HG03571 (cell line): ENCODE results near the gene NCOA3.
"Not testable (repeated sequence)": the region's sequence is repeated elsewhere in the genome, so short reads cannot be mapped to it uniquely, and the experiment has no call there.

Experiments
- ATAC-seq: cut with Tn5 transposase; IDR thresholded peaks from one replicate; pipeline ENCODE4 v1.9.1; 2021; ENCODE audit not compliant: unreplicated experiment

Gene NCOA3

GRCh38 chr20:47535088-47535487 is 33.4 kb downstream of the NCOA3 start:
- ATAC-seq, result no peak

DNA sequence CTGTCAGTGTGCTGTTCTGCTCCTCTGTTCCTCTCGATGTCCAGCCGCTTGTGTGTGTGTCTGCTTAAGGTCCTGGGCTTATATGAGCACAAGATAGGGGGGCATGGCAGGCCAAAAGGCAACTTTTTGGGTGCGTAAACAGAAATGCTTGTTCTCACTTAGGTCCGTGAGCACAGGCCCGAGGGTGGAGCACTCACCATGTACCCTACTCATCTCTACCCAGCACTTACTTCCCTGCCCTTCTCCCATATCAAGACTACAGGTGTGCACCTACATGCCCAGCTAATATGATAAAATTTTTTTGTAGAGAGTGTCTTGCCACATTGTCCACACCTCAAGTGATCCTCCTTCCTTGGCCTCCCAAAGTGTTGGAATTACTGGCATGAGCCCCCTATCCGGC is 34.3 kb downstream of the NCOA3 start:
- no peak for ATAC-seq

DNA sequence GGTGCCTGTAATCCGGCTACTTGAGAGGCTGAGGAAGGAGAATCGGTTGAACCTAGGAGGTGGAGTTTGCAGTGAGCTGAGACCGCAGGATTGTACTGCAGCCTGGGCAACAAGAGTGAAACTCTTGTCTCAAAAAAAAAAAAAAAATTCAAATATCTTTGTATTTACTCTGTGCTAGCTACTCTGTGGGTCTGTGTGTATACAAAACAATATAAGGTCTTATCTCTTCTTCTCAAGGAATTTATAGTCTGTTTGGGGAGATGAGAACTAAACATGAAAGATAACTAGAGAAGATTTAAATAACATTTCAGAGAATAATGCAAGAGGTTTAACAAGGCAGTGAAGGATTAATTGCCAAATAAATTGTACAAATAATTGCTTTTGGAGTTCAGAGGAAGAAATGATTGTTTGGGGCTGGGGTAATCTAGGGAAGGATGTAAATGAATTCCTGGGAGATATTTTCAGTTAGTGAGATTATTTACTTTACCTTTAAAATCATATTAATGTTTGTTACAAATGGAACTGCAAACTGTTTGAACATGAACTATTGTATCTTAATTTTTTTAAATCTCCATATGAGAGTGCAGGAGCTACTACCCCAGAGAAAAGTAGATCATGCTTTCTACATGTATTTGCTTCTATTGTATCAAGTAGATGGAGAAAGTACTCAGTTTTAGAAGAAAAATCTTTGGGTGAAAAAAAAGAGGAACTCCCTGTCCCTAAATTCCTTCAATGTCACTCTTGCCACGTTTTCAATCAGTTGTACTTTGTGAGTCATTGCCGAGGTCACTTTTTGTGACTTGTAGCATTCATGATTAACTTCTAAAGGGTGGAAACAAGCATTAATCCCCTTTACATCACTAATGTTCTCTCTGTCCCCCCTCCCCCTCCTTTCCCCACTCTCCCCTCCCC is 39.0 kb downstream of the NCOA3 start:
- ATAC-seq, result no peak

DNA sequence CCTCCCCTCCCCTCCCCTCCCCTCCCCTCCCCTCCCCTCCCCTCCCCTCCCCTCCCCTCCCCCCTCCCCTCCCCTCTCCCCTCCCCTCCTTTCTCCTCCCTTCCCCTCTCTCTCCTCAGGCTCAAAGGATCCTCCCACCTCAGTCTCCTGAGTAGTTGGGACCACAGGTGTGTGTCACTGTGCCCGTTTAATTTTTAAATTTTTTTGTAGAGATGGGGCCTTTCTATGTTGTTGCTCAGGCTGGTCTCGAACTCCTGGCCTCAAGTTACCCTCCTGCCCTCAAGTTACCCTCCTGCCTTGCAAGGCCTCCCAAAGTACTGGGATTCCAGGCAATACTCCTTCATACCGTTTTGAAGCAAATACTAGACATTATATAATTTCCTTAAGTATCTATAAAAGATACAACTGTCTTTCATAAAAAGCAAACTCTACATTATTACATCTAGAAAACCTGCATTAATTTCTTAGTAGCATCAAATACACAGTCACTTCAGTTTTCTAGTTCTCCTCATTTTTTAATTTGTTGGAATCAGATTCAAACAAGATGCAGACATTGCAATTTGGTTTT is 39.8 kb downstream of the NCOA3 start:
- no peak for ATAC-seq

GRCh38 chr20:47543006-47543431 is 41.3 kb downstream of the NCOA3 start:
- ATAC-seq, result no peak

DNA sequence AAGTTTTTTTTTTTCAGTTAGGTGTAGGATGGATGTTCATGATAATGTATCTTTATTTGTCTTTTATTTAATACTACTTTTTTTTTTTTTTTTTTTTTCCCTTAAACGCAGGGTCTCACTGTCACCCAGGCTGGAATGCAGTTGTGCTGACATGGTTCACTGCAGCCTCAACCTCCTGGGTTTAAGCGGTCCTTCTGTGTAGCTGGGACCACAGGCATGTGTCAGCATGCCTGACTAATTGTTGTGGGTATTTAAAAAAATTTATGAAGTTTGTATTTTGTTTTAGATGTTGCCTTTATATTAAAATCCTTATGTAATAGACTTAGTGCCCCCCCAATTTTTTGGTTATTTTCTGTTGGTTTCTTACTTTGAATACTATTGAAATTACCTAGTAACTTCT is 42.6 kb downstream of the NCOA3 start:
- no peak for ATAC-seq

GRCh38 chr20:47544852-47545251 is 43.2 kb downstream of the NCOA3 start:
- ATAC-seq, result no peak

DNA sequence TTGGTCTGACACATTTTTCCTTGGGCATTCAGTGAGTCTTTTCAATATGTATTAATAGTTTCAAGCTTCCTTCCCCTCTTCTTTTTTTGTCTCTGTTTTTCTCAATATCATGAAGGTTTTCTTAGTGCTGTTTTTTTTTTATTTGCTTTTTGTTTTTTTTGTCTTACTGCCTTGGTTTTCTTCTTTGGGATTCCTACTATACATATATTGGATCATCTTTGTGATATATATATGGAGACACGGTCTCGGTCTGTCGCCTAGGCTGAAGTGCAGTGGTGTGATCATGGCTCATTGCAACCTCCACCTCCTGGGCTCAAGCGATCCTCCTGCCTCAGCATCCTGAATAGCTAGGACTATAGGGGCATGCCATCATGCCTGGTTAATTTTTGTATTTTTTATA is 43.8 kb downstream of the NCOA3 start:
- ATAC-seq, result no peak

DNA sequence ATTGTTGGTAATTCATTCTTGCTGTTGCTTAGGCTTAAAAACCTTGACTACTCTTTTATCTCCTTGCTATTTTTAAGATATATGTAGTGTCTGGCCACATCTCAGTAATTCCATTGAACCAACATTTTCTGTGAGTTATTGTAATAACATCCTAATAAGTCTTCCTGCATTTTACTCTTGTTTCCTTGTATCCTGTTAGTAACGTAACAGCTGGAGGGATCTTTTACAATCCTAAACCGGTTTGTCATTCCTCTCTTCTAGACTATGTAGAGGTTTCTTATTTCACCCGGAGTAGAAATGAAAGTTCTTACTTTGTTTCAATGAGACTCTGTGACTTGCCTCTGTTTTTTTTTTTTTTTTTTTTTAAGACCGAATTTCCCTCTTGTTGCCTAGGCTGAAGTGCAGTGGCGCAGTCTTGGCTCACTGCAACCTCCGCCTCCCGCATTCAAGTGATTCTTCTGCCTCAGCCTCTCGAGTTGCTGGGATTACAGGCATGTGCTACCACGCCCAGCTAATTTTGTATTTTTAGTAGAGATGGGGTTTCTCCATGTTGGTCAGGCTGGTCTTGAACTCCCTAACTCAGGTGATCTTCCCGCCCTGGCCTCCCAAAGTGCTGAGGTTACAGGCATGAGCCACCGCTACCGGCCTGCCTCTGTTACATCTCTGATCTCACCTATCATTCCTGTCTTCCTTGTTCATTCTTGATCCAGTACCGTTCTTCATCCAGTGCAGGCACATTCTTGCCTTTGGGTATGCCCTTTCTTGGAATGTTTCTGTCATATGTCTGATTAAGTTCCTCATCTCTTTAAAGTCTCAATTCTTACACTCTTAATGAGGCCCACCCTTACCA is 44.7 kb downstream of the NCOA3 start:
- ATAC-seq, result no peak

DNA sequence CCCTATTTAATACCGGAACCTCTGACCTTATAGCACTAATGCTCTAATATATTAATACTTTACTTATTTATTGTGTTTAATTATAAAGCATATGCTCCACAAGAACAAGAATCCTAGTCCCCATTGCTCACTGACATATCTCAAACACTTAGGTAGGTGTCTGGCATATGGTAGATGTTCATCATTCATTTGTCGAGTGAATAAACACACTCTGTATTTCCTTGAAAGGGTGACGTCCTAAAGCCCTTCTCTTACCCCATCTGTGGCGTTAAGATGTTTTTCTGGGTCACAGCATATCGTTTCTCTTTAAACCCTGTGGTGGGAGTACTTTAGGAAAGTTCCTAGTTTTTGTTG is 45.3 kb downstream of the NCOA3 start:
- ATAC-seq, result no peak

DNA sequence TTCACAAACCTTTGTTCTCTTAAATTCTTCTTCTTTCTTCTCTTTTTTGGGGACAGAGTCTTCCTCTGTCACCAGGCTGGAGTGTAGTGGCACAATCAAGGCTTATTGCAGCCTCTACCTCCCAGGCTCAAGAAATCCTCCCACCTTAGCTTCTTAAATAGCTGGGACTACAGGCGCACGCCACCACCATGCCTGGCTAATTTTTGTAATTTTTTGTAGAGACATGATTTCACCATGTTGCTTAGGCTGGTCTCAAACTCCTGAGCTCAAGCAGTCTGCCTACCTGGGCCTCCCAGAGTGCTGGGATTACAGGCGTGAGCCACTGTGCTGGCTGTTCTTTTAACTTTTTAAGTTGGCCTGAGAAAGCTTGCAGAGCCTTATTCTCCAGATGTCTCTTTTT is 48.0 kb downstream of the NCOA3 start:
- no peak for ATAC-seq

- ATAC-seq, result no peak
These were observed 49.5 kb downstream of the NCOA3 start for GRCh38 chr20:47551222-47551621.

DNA sequence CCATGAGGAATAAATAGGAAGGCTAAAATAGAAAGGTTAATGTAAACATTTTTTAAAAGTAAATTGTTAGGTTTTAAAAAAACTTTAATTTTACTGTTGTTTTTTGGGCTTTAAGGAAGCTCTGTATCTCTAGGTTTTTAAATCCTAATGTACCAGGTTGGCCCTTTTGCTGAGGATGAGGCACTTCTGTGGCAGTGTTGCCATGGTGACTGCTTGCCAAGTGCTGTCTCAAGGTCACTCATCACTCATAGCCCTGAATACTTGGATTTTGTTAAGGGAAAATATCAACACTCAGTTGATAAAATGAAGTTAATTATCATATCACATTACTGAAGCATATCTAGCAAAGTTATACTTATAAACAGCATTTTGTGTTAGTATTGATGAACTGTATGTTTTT is 50.2 kb downstream of the NCOA3 start:
- no peak for ATAC-seq

DNA sequence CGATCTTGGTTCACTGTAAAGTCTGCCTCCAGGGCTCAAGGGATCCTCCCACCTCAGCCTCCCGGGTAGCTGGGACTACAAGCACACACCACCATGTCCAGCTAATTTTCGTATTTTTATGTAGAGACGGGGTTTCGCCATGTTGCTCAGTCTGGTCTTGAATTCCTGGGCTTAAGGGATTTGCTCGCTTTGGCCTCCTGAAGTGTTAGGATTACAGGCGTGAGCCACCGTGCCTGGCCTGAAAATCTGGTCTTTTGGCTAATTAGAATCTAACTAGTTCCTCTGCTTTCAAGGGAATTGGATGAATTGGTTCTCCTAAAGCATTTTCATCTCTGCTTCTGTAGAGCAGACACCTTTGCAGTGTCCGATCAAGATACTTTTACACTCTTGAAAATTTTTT is 51.3 kb downstream of the NCOA3 start:
- ATAC-seq, result no peak

DNA sequence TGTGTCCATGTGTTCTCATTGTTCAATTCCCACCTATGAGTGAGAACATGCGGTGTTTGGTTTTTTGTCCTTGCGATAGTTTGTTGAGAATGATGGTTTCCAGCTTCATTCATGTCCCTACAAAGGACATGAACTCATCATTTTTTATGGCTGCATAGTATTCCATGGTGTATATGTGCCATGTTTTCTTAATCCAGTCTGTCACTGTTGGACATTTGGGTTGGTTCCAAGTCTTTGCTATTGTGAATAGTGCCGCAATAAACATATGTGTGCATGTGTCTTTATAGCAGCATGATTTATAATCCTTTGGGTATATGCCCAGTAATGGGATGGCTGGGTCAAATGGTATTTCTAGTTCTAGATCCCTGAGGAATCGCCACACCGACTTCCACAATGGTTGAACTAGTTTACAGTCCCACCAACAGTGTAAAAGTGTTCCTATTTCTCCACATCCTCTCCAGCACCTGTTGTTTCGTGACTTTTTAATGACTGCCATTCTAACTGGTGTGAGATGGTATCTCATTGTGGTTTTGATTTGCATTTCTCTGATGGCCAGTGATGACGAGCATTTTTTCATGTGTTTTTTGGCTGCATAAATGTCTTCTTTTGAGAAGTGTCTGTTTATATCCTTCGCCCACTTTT is 52.0 kb downstream of the NCOA3 start:
- not testable (repeated sequence) for ATAC-seq

GRCh38 chr20:47554283-47554682 is 52.6 kb downstream of the NCOA3 start:
- not testable (repeated sequence) for ATAC-seq

- no peak for ATAC-seq
These were observed 55.5 kb downstream of the NCOA3 start for GRCh38 chr20:47557218-47557617.

DNA sequence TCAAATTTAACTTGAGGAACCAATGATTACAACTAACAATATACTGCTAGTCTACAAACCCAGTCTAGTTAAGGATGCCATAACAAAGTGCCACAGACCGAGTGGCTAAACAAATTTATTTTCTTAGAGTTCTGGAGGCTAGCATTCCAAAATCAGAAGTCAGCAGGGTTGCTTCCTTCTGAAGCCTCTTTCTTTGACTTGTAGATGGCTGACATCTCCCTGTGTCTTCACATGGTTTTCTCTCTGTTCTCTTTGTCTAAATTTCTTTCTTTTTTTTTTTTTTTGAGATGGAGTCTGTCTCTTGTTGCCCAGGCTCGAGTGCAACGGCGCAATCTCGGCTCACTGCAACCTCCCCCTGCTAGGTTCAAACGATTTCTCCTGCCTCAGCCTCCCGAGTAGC is 56.1 kb downstream of the NCOA3 start:
- ATAC-seq, result no peak

- no peak for ATAC-seq
These were observed 56.8 kb downstream of the NCOA3 start for GRCh38 chr20:47558295-47559066.

DNA sequence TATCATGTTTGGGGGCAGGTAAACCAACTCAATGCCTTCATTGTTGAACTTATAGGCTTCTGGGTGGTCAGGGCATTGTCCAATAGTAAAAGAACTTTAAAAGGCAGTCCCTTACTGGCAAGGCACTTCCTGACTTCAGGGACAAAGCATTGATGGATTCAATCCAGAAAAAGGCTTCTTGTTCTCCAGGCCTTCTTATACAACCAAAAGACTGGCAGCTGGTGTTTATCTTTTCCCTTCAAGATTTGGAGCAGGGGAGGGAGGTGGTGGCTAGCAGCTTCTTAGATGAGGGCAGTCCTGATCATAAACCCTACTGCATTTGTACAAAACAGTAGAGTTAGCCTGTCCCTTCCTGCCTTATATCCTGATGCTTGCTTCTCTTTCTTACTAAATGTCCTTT is 57.5 kb downstream of the NCOA3 start:
- ATAC-seq, result no peak

DNA sequence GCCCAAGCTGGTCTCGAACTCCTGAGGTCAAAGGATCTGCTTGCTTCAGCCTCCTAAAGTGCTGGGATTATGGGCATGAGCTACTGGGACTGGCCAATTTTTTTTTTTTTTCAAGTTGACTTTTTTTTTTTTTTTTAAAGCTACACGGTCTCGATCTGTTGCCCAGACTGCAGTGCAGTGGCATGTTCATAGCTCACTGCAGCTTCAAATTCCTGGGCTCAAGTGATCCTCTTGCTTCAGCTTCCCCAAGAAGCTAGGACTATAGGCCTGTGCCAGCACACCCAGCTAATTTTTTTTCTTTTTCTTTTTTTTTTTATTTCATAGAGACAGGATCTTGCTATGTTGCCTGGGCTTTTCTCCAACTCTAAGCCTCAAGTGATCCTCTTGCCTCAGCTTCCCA is 59.5 kb downstream of the NCOA3 start:
- no peak for ATAC-seq
